Parathyroid adenoma (tissue), 2 donors: ENCODE data around the gene PTGIR.

ENCODE experiments used
- H2AFZ ChIP-seq: fragments of 300-600 bp; sonication (generic); one replicate; pipeline ENCODE4 v1.7.0; 2017; ENCODE audit warnings: antibody characterized with exemption, mild to moderate bottlenecking
- H3K27ac ChIP-seq: fragments of 300-600 bp; sonication (generic); one replicate; pipeline ENCODE4 v1.7.0; 2017
- H3K27me3 ChIP-seq: fragments of 300-600 bp; sonication (generic); one replicate; pipeline ENCODE4 v1.7.0; 2017; ENCODE audit warnings: low read length; ENCODE audit not compliant: control insufficient read depth, insufficient read depth
- H3K36me3 ChIP-seq: fragments of 300-600 bp; sonication (generic); one replicate; pipeline ENCODE4 v1.7.0; 2017; ENCODE audit warnings: low read length; ENCODE audit not compliant: control insufficient read depth, insufficient read depth
- H3K4me1 ChIP-seq: fragments of 300-600 bp; sonication (generic); one replicate; pipeline ENCODE4 v1.7.0; 2017; ENCODE audit warnings: control low read depth
- H3K4me2 ChIP-seq: fragments of 300-600 bp; sonication (generic); one replicate; pipeline ENCODE4 v1.7.0; 2017; ENCODE audit warnings: low read length
- H3K4me3 ChIP-seq: fragments of 300-600 bp; sonication (generic); one replicate; pipeline ENCODE4 v1.7.0; 2017; ENCODE audit warnings: low read depth, low read length
- H3K79me2 ChIP-seq: fragments of 300-600 bp; sonication (generic); one replicate; pipeline ENCODE4 v1.7.0; 2017; ENCODE audit warnings: control low read depth
- H3K9ac ChIP-seq: fragments of 300-600 bp; sonication (generic); one replicate; pipeline ENCODE4 v1.7.0; 2017; ENCODE audit warnings: mild to moderate bottlenecking
- H3K9me3 ChIP-seq: fragments of 300-600 bp; sonication (generic); one replicate; pipeline ENCODE4 v1.7.0; 2017; ENCODE audit warnings: low read length; ENCODE audit not compliant: control insufficient read depth
- TF ChIP-seq, protein P1 (sequence below): fragments of 300-600 bp; sonication (generic); IDR thresholded peaks from one replicate; pipeline ENCODE4 v1.7.0; 2017; ENCODE audit warnings: antibody characterized with exemption, mild to moderate bottlenecking
- donor health status: primary hyperparathyroidism.

PTGIR gene

DNA sequence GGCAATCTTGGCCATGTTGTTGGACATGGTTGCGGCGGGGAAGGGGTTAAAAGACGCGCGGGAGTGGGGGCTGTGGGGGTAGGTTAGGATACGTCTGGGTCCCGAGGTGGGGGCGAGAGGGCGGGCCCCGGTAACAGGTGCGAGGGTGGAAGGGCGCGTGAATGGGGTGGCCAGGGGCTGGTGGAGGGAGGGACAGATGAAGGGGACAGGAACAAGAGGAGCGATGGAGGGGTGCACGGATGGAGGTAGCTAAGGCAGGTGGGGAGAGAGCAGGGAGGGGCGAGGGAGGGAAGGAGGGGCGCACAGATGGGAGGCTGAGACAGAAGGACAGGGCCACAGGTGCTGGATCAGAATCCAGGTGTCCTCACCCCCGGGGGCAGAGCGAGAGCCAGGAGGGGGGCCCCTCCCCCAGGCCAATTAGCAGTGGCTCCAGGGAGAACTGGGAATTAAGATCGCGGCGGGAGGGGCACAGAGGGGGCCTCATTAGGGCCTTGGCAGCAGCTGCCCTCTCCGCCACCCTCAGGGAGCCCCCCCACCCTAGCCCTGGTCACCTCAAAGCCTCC lies 9.8 kb upstream of the PTGIR start:
- Histone ChIP-seq H3K9me3 (no peaks in the 10 kb centered on the region), H2AFZ (no peak overlapping the region), H3K36me3 (no peaks in the 10 kb centered on the region), H3K4me3 (peak overlapping the region; percentile 26), H3K27ac (no peak overlapping the region), H3K4me1 (peaks cover 6% of the 10 kb centered on the region), H3K79me2 (no peaks in the 10 kb centered on the region), H3K9ac (no peak overlapping the region), H3K4me2 (peak overlapping the region; percentile 73), H3K27me3 (no peaks in the 10 kb centered on the region)
- TF ChIP-seq, protein P1, sequence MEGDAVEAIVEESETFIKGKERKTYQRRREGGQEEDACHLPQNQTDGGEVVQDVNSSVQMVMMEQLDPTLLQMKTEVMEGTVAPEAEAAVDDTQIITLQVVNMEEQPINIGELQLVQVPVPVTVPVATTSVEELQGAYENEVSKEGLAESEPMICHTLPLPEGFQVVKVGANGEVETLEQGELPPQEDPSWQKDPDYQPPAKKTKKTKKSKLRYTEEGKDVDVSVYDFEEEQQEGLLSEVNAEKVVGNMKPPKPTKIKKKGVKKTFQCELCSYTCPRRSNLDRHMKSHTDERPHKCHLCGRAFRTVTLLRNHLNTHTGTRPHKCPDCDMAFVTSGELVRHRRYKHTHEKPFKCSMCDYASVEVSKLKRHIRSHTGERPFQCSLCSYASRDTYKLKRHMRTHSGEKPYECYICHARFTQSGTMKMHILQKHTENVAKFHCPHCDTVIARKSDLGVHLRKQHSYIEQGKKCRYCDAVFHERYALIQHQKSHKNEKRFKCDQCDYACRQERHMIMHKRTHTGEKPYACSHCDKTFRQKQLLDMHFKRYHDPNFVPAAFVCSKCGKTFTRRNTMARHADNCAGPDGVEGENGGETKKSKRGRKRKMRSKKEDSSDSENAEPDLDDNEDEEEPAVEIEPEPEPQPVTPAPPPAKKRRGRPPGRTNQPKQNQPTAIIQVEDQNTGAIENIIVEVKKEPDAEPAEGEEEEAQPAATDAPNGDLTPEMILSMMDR, result no peak

DNA sequence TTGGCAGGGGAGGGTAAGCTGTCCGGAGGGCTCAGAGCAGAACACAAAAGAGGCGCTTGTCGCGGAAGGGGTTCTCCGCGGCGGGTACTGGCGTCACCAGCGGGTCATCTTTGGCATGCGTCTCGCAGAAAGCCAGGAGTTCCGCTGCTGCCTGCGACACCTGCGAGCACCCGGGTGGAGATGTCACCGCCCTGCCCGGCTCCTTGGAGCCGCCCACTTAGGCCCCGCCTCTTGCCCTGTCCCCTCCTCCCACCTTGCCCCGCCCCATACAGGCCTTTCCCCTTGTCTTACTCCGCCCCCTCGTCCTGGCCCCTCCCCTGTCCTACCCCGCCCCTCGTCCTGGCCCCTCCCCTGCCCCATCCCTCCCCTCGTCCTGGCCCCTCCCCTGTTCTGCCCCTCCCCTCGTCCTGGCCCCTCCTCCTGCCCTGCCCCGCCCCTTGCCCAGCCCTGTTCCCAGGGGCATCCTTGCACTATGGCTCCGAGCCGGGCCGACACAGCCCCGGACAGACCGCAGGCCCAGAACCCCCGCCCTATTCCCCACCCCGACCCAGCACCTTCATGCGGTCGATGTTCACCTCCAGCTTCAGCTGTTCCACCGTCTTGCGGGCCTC lies 9.3 kb upstream of the PTGIR start:
- H3K27ac ChIP-seq, result no peak overlapping the region
- H3K27me3 ChIP-seq, result no peaks in the 10 kb centered on the region
- peak overlapping the region; percentile 74 for H2AFZ ChIP-seq
- no peaks in the 10 kb centered on the region for H3K36me3 ChIP-seq
- no peaks in the 10 kb centered on the region for H3K79me2 ChIP-seq
- H3K9me3 ChIP-seq, result no peaks in the 10 kb centered on the region
- H3K4me1 ChIP-seq, result peaks cover 6% of the 10 kb centered on the region
- TF ChIP-seq, protein P1, result no peak
- H3K4me3 ChIP-seq, result peak overlapping the region; percentile 43
- peak overlapping the region; percentile 96 for H3K4me2 ChIP-seq
- H3K9ac ChIP-seq, result no peak overlapping the region

DNA sequence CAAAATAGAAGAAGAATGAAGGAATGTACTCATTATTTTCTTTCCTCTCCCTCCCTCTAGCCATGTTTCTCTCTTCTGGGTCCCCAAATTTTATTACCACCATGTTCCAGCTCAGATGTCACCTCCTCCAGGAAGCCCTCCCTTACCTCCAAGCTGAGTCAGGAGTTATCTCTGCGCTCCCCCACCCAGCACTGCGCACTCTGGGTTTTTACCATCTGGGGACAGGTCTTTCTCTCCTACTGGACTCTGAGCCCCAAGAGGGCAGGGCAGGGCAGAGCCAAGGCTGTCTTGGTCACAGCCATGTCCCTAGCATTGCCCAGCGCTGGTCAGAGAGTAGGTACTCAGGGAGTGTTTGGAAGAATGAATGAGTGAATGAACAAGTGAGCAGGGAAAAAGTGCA lies 8.2 kb upstream of the PTGIR start:
- Histone ChIP-seq H3K36me3 (no peaks in the 10 kb centered on the region), H3K27me3 (no peaks in the 10 kb centered on the region), H3K27ac (no peak overlapping the region), H3K9me3 (no peaks in the 10 kb centered on the region), H3K79me2 (no peaks in the 10 kb centered on the region), H3K4me1 (peaks cover 6% of the 10 kb centered on the region), H3K4me3 (no peak overlapping the region), H3K9ac (no peak overlapping the region), H2AFZ (no peak overlapping the region), H3K4me2 (no peak overlapping the region)
- TF ChIP-seq, protein P1, result no peak

DNA sequence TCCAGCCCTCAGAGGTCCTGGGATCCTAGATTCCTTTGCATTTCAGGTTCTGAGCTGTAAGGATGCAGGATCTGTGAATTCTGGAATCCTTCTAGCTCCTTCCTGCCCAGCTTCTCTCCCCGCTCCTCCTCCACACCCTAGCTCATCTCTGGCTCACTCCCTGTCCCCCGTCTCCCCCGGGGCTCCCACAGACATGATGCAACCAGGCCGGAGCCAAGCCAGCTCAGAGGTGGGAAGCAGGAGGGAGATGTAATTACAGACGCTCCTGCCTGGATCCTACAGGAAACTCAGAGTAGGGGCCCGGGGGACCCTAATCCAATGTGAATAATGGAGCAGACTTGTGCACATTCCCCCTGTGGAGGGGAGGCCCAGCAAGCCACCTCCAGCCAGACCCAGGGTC lies 6.6 kb upstream of the PTGIR start:
- Histone ChIP-seq H3K27ac (no peak overlapping the region), H3K4me3 (no peak overlapping the region), H3K9me3 (no peaks in the 10 kb centered on the region), H3K4me1 (peaks cover 6% of the 10 kb centered on the region), H2AFZ (no peak overlapping the region), H3K4me2 (no peak overlapping the region), H3K79me2 (no peaks in the 10 kb centered on the region), H3K9ac (no peak overlapping the region), H3K36me3 (no peaks in the 10 kb centered on the region), H3K27me3 (no peaks in the 10 kb centered on the region)
- TF ChIP-seq, protein P1, result no peak

DNA sequence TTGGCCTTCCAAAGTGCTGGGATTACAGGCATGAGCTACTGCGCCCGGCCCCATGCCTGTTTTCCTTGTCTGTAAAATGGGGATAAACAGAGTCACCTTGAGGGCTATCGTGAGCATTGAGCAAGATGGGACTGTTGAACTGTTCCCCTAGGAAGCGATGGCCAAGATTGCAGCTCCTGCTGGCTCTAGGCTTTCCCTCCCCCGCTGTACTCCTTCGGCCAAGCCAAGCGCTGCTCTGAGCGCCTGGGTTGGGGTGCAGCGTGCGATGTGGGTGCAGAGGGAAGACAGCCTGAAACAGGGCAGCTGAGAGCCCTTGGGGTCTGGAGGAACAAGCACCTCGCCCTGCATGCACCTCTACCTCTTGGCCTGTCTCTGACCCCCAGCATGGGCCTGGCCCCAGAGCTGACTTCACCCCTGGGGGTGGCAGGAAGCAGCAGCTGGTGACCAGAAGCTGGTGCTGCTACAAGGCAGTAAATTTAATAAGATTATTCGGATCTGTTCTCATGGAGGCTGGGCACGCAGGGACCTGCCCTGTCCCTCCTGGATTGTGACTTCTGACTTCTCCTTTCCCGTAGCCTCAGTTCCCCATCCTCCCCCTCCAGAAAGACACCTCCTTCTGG lies 5.8 kb upstream of the PTGIR start:
- no peak overlapping the region for H3K4me2 ChIP-seq
- no peaks in the 10 kb centered on the region for H3K27me3 ChIP-seq
- H3K4me1 ChIP-seq, result peaks cover 6% of the 10 kb centered on the region
- no peaks in the 10 kb centered on the region for H3K79me2 ChIP-seq
- H2AFZ ChIP-seq, result no peak overlapping the region
- TF ChIP-seq, protein P1, result no peak
- no peak overlapping the region for H3K4me3 ChIP-seq
- no peaks in the 10 kb centered on the region for H3K9me3 ChIP-seq
- no peaks in the 10 kb centered on the region for H3K36me3 ChIP-seq
- H3K27ac ChIP-seq, result no peak overlapping the region
- no peak overlapping the region for H3K9ac ChIP-seq
